Coronary artery (tissue), 2 donors: Measurements from ENCODE around the gene ATF7.

Experiments
- DNase-seq: peaks from one replicate; pipeline ENCODE4 v3.0.0-alpha.2; 2017; ENCODE audit warnings: low spot score
- H3K27ac ChIP-seq, 2 donors: fragments of 200-600 bp; sonication (generic); one replicate each; pipeline ENCODE4 v1.5.1; 2016 to 2019
- H3K4me3 ChIP-seq: fragments of 200-600 bp; sonication (generic); 2 replicates; pipeline ENCODE4 v1.5.1; 2016; ENCODE audit warnings: mild to moderate bottlenecking, moderate library complexity
- CTCF ChIP-seq: fragments of 200-600 bp; sonication (generic); IDR thresholded peaks from one replicate; pipeline ENCODE4 v1.5.1; 2019; ENCODE audit warnings: antibody characterized with exemption

The ATF7 gene

GRCh38 chr12:53516758-53517455 lies 109.3 kb downstream of the ATF7 start:
- H3K4me3 ChIP-seq, result no peak overlapping the region
- TF ChIP-seq CTCF, result no peak
- no peak for DNase-seq
- H3K27ac ChIP-seq, result no peak overlapping the region

- no peak for DNase-seq
- Histone ChIP-seq H3K27ac (no peak overlapping the region), H3K4me3 (no peak overlapping the region)
- TF ChIP-seq CTCF, result no peak
Measured at GRCh38 chr12:53515291-53515680, 110.9 kb downstream of the ATF7 start.

DNA sequence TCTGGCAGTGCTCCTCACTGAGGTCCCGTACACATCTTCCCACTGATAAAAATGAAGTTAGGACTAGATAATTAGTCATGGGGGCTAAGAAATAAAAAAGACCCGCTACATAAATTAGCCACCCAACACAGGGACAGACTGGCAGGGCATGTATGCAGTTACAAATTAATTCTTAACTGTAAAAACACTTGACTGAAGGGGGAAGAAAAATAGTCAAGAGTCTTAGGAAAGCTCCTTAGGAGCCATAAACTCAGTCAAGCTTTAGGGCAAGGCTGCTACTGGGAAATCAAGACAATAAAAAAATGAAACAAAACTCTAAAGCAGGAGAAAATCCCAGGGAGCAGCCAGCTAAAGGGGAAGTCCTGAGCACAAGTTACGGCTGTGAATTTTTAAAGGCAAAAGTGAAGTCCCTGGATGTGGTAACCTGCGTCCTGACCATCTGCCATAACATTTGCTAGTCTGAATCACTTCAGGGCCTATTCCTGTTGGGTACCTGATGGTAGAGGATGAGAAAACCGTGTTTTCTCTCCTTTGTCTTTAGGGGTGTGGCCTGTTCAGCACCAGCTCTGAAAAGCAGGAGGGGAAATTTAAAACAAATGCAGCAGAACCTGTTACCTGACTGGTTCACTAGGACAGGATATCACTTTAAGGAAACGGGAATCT lies 111.4 kb downstream of the ATF7 start:
- no peak overlapping the region for H3K4me3 ChIP-seq
- TF ChIP-seq CTCF, result no peak
- DNase-seq, result no peak
- no peak overlapping the region for H3K27ac ChIP-seq

GRCh38 chr12:53513712-53514410 lies 112.3 kb downstream of the ATF7 start:
- DNase-seq, result no peak
- Histone ChIP-seq H3K4me3 (no peak overlapping the region), H3K27ac (no peak overlapping the region)
- TF ChIP-seq CTCF, result no peak

- no peak for DNase-seq
- Histone ChIP-seq H3K4me3 (no peak overlapping the region), H3K27ac (no peak overlapping the region)
- no peak for TF ChIP-seq CTCF
Measured at GRCh38 chr12:53510181-53510812, 115.9 kb downstream of the ATF7 start.

DNA sequence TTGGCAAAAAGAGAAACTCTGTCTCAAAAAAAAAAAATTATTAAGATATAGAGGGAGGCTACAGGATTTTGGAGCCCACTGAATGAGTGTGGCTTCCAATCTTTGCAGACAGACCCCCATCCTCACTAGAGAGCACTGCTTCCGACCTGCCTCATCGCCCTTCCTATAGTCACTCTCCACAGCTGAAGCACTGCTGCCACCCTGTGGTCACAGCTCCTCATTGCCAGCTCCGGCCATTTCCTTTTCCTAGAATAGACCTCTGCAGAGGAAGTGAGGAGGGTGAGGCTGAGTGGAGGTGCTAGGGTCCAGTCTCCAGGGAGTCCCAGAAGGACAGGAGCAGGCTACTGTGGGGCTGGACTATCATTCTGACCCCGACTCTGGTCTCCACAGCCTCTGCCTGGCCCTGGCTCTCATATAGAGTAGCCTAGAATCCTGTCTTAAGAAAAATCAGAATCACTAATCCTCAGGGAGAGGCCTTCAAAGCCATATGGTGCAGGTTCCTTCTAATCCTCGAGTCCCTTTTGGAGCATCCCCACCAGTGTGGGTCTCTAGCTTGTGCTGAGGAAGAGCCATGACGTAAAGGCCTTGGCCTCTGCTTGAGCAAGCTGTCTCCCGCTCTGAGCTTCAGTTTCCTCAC lies 117.5 kb downstream of the ATF7 start:
- Histone ChIP-seq H3K4me3 (no peak overlapping the region), H3K27ac (peak overlapping the region in 1 of 2 donors; percentile 46)
- DNase-seq, result peak; percentile 86

More for the DNA sequence above, 117.5 kb downstream of the ATF7 start:
- TF ChIP-seq CTCF, result peak; percentile 87
